HepG2 (cell line): ENCODE results near the gene JTB. TPM values are rescaled to one million over a fixed set of nuclear protein-coding genes. Genes with fewer than 3 reads are reported as not detected.

ENCODE experiments used
- AHR ChIP-seq: IDR thresholded peaks from 2 replicates; pipeline ENCODE4 v1.6.1; 2018; ENCODE audit warnings: missing genetic modification reagents, missing compliant biosample characterization
- HHEX ChIP-seq: IDR thresholded peaks from 2 replicates; pipeline ENCODE4 v1.6.1; 2016; ENCODE audit warnings: control low read depth
- KAT7 ChIP-seq: IDR thresholded peaks from 2 replicates; pipeline ENCODE4 v1.6.1; 2018; ENCODE audit warnings: borderline replicate concordance, missing compliant biosample characterization
- MED1 ChIP-seq: sonication (generic); formaldehyde crosslinking; IDR thresholded peaks from 2 replicates; pipeline ENCODE4 v1.4.0; 2020; ENCODE audit warnings: missing genetic modification reagents
- ONECUT2 ChIP-seq: sonication (generic); formaldehyde crosslinking; IDR thresholded peaks from 2 replicates; pipeline ENCODE4 v1.4.0; 2020; ENCODE audit warnings: missing genetic modification reagents
- RARA ChIP-seq: IDR thresholded peaks from 2 replicates; pipeline ENCODE4 v1.6.1; 2016; ENCODE audit warnings: missing genetic modification reagents, missing compliant biosample characterization
- SRSF1 ChIP-seq: fragments of 200-400 bp; formaldehyde crosslinking; optimal IDR thresholded peaks from 2 replicates; pipeline ENCODE3; 2017; ENCODE audit warnings: mild to moderate bottlenecking, low read depth, low read length, moderate library complexity
- TRIM24 ChIP-seq: sonication (generic); formaldehyde crosslinking; IDR thresholded peaks from 2 replicates; pipeline ENCODE4 v1.8.0; 2022; ENCODE audit warnings: mild to moderate bottlenecking, missing genetic modification reagents
- ZBED4 ChIP-seq: sonication (generic); formaldehyde crosslinking; IDR thresholded peaks from 2 replicates; pipeline ENCODE4 v1.4.0; 2020; ENCODE audit warnings: missing genetic modification reagents, borderline replicate concordance
- ZBTB10 ChIP-seq: sonication (generic); formaldehyde crosslinking; IDR thresholded peaks from 2 replicates; pipeline ENCODE4 v1.4.0; 2020; ENCODE audit warnings: missing genetic modification reagents, borderline replicate concordance
- ZBTB25 ChIP-seq: IDR thresholded peaks from 2 replicates; pipeline ENCODE4 v1.6.1; 2018; ENCODE audit warnings: missing genetic modification reagents
- ZBTB7B ChIP-seq: sonication (generic); formaldehyde crosslinking; IDR thresholded peaks from 2 replicates; pipeline ENCODE4 v1.4.0; 2020; ENCODE audit warnings: missing genetic modification reagents
- ZNF225 ChIP-seq: sonication (generic); formaldehyde crosslinking; IDR thresholded peaks from 2 replicates; pipeline ENCODE4 v1.4.0; 2020; ENCODE audit warnings: mild to moderate bottlenecking, missing genetic modification reagents
- ZNF343 ChIP-seq: sonication (generic); formaldehyde crosslinking; IDR thresholded peaks from 2 replicates; pipeline ENCODE4 v1.4.0; 2020; ENCODE audit warnings: mild to moderate bottlenecking, missing genetic modification reagents
- ZNF619 ChIP-seq: sonication (generic); formaldehyde crosslinking; IDR thresholded peaks from 2 replicates; pipeline ENCODE4 v1.4.0; 2020; ENCODE audit warnings: mild to moderate bottlenecking, missing genetic modification reagents
- ZNF724P ChIP-seq: sonication (generic); formaldehyde crosslinking; IDR thresholded peaks from 2 replicates; pipeline ENCODE4 v1.8.0; 2022; ENCODE audit warnings: missing genetic modification reagents, borderline replicate concordance
- ZNF879 ChIP-seq: sonication (generic); formaldehyde crosslinking; IDR thresholded peaks from 2 replicates; pipeline ENCODE4 v1.8.1; 2023; ENCODE audit warnings: missing genetic modification reagents
- polyA plus RNA-seq, 8 experiments: library from polyadenylated mRNA; depleted of rRNA in 3 of 8; stranded (reverse) in 7 of 8; unstranded in 1 of 8; fragments of >200 nt; fragmentation: Illumina TruSeq in 4 of 8; extraction: Trizol in 4 of 8; gene quantifications; 2 replicates each; pipeline versions ENCODE4 v1.2.1 to v1.2.3, GENCODE V29; 2011 to 2016; ENCODE audit warnings: low read depth in 4 of 8, missing spikeins in 1 of 8, mixed read lengths in 1 of 8; ENCODE audit not compliant: insufficient read depth in 1 of 8
- total RNA-seq, 5 experiments: library from RNA; depleted of rRNA; stranded (reverse); fragments of >200 nt; fragmentation: Illumina TruSeq; extraction: Trizol; gene quantifications; 2 replicates each; pipeline ENCODE4 v1.2.3, GENCODE V29; 2016; ENCODE audit warnings: low read depth in 1 of 5

The JTB gene
- total and polyA plus RNA-seq, 2 of the 13 experiments (the other 11 are each of a cell fraction or from before 2014, with no cell fraction given): 96.7 to 99.2 TPM

- TF ChIP-seq ZBTB10 (CRISPR knock-in tag): peak; percentile 58; the same call in 1 of the 2 replicates
- TF ChIP-seq ZNF879 (CRISPR knock-in tag): no peak
- TF ChIP-seq AHR: 0 out of 2 replicates have a peak, but pooled peaks have one; percentile 63
- TF ChIP-seq ZNF225 (CRISPR knock-in tag): no peak
- no peak for TF ChIP-seq KAT7 (CRISPR knock-in tag)
- TF ChIP-seq ZNF724P (CRISPR knock-in tag): no peak
- TF ChIP-seq MED1: no peak; the same call in 1 of the 2 replicates
- TF ChIP-seq HHEX (CRISPR knock-in tag): no peak
- peak; percentile 25; the same call in 1 of the 2 replicates for TF ChIP-seq ZBED4 (CRISPR knock-in tag)
- TF ChIP-seq ZNF619 (CRISPR knock-in tag): no peak
- TF ChIP-seq TRIM24 (CRISPR knock-in tag): no peak
- TF ChIP-seq SRSF1: peak; percentile 43
- no peak for TF ChIP-seq RARA (CRISPR knock-in tag)
- TF ChIP-seq ZNF343: no peak
- 0 out of 2 replicates have a peak, but pooled peaks have one; percentile 43 for TF ChIP-seq ZBTB7B (CRISPR knock-in tag)
- no peak for TF ChIP-seq ZBTB25
- 0 out of 2 replicates have a peak, but pooled peaks have one; percentile 6 for TF ChIP-seq ONECUT2 (CRISPR knock-in tag)
Observed at GRCh38 chr1:153963030-153963849, 14.2 kb downstream of the JTB start, which contains the start of gene SLC39A1 (continued).
